ENCODE measurements around the gene C17orf75.
A peak's percentile ranks its signal among the peaks of the same experiment; 100 is the strongest.

C17orf75 gene

DNA sequence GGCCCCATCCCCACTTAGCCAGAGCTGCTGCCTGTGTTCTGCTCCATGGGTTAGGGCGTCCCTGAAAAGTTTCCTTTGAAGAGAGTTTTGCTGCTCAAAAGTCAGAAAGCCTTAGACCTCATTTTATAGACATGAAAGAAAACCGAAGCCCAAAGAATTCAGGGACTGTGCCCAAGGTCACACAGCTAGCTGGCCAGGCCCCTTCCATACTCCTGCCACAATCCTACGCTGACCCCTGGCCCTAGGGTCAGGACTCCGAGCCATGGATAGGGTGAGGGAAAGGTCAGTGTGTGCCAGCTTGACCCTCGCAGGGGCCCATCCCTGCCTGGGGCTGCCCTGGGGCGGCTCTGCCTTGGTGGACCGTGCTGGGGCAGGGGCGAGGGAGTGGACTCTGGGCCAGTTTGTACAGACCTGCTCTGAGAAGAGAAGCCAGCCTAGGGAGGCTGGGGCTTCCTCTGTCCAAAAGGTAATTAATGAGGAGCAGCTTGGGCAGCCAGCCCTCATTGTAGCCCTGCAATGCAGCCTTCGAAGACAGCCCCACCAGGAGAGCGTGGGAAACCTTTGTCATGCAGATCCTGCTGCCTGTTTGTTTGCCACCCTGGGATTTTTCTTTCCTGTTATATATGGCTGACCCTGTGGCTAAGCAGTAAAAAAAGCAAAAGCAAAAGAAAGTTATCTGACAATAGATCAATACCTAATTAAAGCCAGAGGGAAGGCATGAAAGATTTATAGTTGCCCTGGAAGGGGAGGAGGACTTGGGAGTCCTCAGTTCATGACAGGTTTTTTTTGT lies 38.9 kb downstream of the C17orf75 start:
- no peak for DNase-seq

DNA sequence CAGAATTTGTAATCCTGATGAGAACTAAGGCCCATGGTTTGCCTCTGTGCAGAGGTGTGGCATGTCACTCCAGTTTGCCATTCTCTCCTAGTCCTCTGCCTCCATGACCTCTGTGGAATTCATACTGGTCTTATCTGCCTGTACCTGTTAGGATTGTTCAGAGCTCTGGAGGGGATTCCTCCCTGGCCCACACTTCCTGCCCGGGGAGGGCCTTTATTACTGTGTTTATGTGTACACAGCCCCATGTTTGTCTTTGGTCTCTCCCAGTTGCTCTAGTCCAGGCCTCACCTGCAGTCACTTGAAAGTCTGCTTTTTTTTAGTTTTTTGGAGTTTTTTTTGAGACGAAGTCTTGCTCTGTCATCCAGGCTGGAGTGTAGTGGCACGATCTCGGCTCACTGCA lies 39.9 kb downstream of the C17orf75 start:
- DNase-seq: no peak

DNA sequence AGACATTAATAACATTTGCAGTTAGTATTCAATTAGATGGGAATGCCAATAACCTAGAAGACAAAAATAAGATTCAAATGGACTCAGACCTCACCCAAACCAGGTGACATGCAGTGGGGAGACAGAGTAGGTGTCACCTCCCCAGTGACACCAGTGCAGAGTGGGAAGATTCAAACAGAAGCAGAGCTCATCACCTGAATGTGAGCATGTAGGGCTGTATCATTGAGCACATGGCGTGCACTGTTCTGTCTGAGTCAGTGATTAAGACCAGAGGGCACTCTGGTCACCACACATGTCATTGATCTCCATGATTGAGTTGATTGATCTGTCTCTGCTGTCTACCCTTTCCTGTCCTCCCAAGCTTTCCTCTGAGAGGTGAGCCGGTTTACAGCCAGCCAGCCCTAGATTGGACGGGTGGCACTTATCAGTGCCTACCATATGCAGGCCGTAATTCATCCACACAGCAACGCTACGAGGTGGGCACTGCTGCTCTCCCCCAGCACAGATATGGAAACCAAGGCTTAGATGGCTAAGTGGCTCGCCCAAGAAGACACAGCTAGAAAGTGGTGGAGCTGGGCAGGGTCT lies 42.3 kb downstream of the C17orf75 start:
- DNase-seq: no peak

DNA sequence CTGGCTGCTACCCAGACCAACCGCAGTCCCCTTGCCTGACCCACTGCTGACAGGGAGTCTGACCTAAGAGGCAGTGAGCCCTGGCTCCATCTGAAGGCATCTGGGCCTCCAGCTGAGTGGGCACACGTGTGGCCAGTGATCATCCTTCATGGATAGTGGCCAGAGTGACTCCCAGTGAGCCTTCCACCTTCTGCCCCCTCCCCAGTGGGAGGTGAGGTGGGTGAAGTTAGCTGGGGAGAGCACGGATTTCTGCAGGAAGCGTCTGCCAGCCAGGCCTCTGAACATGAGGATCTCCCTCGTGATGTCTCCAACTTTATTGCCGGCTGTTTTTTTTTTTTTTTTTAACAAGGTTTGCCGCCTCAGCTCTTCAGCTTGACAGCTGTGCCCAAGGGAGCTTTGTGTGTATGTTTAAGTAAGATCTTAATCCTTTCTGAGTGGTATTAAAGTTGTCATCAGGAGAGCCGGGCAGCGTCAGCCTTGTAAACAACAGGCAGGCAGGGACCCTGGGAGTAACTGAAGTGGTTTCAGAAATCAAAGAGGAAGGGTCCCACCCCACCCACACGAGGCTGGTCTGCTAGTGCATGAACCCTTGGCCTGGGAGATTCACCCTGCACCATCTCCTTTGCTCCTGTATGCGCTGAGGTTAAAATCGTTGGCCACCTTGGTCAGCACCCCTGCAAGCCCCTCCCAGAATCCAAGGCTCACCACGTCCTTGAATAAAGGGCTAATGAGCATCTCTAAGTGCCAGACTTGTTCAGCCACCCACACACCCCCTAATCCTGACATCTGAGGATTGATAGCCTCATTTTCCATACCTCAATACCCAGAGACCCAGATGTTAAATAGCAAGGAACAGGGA lies 43.0 kb downstream of the C17orf75 start:
- no peak for DNase-seq

DNA sequence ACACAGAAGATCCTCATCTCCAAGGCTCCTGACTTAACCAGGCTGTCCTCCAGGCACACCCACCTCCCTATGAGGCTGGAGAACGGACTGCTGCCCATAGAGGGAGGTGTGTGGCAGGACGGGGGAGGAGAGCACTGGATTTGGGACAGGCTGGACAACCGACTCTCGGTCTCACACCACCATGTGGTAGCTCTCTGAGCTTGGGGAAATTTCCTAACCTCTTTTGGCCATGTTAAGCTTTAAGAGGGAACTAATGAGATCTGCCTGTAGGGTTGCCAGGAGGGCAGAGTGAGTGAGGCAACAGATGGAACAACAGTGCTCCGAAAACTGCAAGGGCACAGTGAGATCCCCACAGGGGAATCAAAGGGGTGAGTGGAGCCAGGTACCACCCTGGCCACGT lies 43.7 kb downstream of the C17orf75 start:
- DNase-seq: peak; percentile 17

DNA sequence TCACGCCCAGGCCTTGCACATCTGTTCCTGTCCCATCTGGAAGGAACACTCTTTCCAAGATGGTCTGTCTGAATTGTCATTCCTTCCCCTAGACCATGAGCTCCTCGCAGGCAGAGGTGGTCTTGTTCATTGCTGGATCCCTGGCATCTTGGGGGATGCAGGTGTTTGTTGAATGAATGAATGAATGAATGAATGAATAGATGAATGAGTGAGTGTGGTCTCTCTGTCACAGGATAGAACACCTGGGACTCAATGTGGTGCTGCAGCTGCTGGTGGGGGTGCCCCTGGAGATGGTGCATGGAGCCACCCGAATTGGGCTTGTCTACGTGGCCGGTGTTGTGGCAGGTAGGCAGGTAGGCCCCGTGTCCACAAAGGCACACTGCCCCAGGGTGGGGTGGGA lies 44.1 kb downstream of the C17orf75 start:
- DNase-seq: no peak

DNA sequence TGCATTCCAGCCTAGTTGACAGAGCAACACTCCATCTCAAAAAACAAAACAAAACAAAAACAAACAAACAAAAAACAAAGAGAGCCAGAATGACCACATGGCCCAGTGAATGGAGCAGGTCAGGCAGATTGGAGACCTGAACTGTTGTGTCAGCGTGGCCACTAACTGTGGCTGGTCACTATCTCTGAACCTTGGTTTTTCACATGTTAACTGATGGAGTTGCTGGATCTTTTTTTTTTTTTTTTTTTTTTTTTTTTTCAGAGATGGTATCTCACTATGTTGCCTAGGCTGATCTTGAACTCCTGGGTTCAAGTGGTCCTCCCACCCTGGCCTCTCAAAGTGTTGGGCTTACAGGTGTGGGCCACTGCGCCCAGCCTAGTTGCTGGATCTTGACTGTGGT lies 44.5 kb downstream of the C17orf75 start:
- no peak for DNase-seq

DNA sequence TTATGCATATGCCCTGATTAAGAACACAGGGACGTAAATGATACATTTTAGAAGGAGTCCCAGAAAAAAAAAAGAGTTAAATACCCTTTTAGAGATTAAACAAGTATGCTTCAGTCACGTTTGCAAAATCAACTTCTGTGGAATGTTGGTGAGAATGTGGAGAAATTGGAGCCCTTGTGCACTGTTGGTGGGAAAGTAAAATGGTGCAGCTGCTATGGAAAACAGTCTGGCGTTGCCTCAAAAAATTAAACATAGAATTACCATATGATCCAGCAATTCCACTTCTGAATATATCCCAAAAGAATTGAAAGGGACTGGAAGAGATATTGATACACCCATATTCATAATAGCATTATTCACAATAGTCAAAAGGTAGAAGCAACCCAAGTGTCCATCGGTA lies 49.9 kb downstream of the C17orf75 start:
- no peak for DNase-seq

DNA sequence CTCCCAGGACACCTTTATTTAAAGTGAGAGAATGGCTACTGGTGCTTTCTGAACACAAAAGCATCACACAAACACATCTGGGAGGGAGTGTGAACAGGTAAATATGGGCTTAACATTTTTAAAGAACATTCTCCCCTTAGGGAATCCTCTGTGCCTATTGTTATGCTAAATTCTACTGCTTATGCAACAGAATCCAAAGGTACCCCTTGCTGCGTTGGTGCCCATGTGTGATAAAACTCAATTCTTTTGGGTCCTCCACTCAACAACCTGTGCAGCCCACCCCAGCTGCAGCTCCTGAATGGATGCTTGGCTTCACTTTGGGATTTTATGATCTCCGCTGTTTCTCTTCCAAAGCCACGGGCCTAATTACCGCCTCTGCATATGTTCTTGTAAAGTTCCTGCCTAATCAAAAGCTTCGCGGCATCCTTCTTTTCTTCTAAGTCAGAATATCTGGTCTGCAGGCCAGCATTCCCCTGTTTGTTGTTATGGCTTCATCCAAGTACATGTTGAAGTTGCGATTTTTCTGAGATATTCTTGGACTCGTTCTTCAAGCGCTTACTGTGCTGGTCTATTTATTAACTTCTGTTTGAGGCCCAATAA lies 52.4 kb downstream of the C17orf75 start:
- no peak for DNase-seq

DNA sequence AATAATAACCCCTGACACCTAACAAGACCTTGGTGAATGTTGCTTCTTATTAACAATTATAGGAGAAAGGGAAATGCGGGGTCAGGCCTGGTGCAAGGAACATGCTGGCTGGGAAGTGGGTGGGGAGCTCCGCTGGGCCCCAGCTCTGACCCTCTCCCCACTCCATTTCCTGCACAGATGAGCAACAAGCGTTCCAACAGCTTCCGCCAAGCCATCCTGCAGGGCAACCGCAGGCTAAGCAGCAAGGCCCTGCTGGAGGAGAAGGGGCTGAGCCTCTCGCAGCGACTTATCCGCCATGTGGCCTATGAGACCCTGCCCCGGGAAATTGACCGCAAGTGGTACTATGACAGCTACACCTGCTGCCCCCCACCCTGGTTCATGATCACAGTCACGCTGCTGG lies 53.4 kb downstream of the C17orf75 start:
- no peak for DNase-seq

DNA sequence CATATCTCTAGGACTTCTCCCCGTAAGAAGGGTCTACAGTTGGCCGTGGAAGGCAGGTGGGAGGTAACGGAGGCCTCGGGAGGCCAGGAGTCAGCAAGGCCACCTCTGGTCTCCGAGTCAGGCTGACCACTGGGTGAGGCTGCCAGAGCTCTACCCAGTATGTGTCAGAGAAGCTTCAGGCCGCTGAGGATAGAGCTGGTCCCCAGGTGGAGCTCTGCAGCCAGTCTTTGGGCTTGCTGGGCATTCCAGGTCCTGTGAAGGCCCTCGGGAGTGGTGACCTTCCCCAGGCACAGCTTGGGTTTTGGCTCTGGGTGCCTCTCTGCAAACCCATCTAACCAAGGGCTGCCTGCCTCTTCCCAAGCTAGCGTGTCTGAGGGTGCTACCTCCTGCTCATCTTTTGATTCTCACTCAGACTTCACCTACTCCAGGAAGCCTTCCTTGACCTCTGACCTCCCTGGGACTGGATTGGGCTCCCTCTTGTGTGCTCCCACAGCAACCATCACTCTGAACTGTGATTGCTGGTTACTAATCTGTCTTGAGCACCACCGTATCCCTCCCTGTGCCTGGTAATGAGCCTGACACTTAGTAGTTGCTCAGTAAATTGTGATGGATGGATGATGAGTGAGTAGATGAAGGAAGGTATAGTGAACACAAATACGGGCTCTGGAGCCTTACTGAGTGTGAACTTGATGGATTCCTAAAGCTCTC lies 54.0 kb downstream of the C17orf75 start:
- no peak for DNase-seq

DNA sequence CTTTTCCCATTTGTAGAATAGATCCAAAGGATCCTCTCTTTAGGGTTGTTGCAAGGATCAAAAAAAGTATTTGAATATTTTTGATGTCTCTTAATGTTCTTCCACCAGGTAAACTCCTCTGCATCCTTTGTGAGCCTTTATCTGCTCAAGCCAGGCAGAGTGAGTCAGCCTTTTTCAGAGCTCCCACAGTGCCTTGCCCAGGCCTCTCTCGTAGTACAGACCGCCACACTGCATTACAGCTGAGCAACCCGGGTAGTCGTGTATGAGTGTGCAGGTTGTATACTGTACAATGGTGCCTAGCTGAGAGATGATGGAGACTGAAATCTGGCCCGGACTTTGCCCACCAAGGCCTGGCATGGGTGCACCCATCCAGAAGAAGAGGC lies 55.5 kb downstream of the C17orf75 start:
- peak; percentile 81 for DNase-seq

DNA sequence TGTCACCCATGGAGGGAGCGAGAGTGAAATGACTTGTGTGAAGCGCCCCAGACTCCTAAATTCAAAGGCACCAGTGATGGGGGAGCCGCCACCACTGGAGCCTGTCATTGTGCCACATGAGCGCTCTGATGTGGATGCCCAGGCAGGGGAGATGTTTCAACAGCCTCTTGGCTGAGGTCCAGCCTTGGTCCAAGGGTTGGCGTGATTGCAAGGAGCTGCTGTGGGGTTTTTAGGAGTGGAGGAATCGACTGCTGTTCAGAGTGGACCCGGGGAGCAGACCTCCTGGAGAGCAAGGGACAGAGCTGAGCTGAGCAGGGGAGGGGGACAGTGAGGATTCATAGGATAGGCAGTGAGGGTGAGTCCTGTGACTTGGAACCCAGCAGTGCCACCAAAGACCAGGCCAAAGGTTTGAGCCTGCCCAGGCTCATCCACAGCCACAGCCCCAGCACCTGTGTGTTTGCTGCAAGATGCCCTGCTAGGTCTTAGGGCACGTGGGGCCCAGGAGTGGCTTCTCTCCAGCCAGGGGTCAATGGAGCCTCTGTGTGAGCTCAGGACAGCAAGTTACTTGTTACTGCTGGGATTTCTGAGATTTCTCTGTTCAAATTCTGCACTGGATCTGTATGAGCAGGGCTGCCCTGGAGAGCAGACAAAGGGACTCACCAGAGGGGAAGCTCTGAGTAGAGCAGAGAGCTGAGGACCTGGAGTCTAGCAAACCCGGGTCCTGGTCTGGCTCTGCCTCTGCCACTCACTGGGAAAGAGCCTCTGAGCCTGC lies 56.0 kb downstream of the C17orf75 start:
- no peak for DNase-seq

DNA sequence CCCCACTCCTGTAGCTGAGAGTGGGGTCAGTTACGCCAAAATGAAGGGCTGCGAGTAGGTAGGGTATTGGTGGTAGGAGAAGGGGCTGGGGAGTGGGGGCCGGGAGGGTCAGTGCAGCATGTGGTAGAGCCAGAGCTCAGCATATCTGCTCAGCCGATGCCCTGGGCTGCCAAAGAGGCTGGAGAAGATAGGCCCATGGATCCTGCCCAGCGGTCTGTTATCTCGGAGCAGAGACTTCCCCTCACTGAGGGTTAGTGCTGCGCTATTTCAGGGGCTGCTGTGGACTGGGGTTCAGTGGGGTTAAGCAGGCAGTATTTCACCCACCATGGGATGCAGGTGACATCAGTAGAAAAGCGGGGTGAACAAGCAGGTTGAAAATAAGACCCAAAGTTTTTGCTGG lies 56.7 kb downstream of the C17orf75 start:
- peak; percentile 39 for DNase-seq

DNA sequence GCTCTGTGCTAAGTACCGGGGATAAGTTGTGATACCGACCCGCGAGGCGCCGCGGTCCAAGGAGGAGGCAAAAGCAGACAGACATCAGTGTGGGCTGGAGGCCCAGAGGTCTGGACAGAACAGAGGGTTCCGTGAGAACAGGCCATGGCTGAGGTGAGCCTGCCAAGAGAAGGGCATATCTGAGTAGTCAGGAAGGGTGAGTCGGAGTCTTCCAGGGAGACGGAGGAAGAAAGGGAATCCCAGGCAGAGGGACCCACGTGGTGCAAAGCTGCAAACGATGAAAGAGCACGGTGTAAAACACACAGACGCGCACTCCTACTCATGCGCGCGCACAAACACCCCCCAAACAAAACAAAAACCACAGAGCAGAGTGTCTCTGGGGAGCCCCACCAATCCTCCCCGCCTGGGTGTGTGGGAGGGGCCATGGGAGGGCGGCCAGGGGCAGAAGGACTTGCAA lies 58.2 kb downstream of the C17orf75 start:
- no peak for DNase-seq

DNA sequence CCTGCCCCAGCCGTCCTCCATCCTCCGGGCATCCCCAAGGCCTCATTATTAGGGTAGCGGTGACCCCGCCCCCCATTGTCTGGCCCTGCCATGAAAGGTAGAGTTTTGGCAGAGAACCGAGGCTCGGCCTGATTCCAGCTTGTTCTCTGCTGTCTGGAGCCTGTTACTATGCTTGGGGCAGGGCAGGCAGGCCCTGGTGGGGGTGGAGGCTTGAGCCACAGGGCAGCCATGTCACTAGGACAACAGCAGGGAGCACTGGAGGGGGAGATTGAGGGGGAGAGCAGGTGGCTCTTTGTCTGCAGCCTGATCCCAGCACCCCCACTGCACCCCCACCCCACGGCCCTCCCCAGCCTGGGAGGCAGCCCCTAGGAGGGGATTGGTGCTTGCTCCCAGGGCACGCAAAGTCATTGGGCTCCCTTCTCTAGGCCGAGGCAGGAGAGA lies 60.9 kb downstream of the C17orf75 start:
- no peak for DNase-seq

DNA sequence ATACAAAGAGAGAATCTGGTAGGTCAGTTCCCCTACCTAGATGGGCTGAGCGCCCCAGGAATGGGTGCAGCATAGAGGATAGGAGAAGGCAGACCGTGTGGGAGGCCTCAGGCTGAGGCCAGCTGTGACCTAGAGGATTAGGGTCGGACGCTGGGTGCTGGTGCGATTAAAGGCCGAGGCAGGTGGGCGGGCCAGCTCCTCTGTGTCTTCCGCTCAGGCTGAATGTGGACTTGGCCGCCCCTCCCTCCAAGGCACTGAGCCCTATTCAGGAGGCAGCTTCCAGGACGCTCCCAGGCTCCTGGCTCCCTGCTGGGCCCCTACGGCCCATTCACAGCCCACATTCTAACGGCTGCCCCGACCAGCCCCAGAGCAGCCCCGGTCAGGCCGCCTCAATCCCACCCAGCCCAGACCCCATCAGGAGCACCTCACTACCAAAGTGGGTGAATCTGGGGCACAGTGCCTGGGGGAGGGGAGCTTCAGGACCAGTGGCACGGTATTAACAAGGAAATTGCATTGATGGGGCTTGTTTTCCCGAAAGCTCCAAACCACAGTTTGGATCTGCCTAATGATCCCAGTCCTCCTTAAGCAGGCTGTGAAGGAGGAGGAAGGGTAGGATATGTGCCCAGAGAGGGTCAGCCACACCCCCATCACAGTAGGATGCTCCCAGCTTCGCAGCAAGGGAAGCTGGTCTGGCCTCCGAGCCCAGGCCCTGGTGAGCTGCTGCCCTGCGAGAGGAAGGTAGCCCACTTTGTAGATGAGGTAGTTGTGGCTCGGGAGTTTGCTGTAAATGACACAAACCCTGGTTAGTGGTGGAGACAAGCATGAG lies 61.9 kb downstream of the C17orf75 start:
- no peak for DNase-seq

DNA sequence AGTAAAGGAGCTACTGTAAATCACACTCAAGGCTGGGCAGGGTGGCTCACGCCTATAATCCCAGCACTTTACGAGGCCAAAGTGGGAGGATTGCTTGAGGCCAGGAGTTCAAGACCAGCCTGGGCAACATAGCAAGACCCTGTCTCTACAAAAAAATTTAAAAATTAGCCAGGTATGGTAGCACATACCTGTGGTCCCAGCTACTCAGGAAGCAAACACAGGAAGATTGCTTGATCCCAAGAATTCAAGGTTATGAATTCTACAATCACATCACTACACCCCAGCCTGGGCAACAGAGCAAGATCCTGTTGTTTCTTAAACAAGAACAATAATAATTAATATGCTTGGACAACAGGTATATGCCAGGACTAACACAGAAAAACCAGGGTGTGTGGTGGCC lies 63.2 kb downstream of the C17orf75 start:
- no peak for DNase-seq

All from OCI-M1 (cell line).